Sigmoid colon (tissue), 4 donors: ENCODE results near the gene TRAM2.

Source experiments
- CTCF ChIP-seq, 4 experiments: fragments of 450-650 bp in 3 of 4; fragments of 200-600 bp in 1 of 4; IDR thresholded peaks; one replicate each; pipeline ENCODE4 v1.5.1; 2016 to 2019; ENCODE audit warnings: antibody characterized with exemption in 4 of 4, mild to moderate bottlenecking in 3 of 4, moderate library complexity in 2 of 4
- POLR2A ChIP-seq, 2 donors: fragments of 450-650 bp; IDR thresholded peaks; one replicate each; pipeline ENCODE4 v1.6.1; 2016; ENCODE audit warnings: antibody characterized with exemption in 2 of 2, mild to moderate bottlenecking in 2 of 2, moderate library complexity in 2 of 2
- POLR2AphosphoS5 ChIP-seq, 4 donors: sonication (generic); formaldehyde crosslinking; IDR thresholded peaks; one replicate each; pipeline ENCODE4 v1.6.1; 2017; ENCODE audit warnings: antibody characterized with exemption in 4 of 4

GRCh38 chr6:52534966-52535390 lies 41.9 kb downstream of the TRAM2 start:
- TF ChIP-seq POLR2A (IDR thresholded peaks at IDR 0.05) (no peak), CTCF (IDR thresholded peaks at IDR 0.05) (no peak), POLR2AphosphoS5 (IDR thresholded peaks at IDR 0.05) (no peak)
